Measurements from ENCODE around the gene RTCA. TPM values are rescaled to one million over a fixed set of nuclear protein-coding genes. Genes with fewer than 3 reads are reported as not detected.
A peak's percentile ranks its signal among the peaks of the same experiment; 100 is the strongest.

The RTCA gene
- total RNA-seq, 1 experiment from 2014 or later = 60.4 TPM

DNA sequence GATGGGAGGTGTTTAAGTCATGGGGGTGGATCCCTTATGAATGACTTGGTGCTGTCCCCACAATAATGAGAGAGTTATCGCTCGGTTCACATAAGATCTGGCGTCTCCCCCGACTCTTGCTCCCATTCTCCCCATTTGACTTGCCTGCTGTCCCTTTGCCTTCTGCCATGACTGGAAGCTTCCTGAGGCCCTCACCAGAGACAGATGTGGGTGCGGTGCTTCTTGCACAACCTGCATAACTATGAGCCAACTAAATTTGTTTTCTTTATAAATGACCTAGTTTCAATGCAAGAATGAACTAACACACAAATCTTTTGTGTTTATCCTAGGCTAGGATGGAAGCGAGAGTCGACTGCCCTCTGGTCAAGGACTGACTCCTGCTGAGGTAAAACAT, 55.1 kb downstream of the RTCA start:
- Mint-ChIP-seq H3K4me1 (ENCODE audit: insufficient read depth, unreplicated experiment) (peaks cover 13% of the 10 kb centered on the region), H3K9me3 (ENCODE audit: unreplicated experiment) (peaks cover 21% of the 10 kb centered on the region), H3K27ac (ENCODE audit: low read depth, unreplicated experiment) (no peak overlapping the region), H3K27me3 (ENCODE audit: insufficient read depth, unreplicated experiment) (no peaks in the 10 kb centered on the region), H3K36me3 (ENCODE audit: insufficient read depth, unreplicated experiment) (peaks cover 7% of the 10 kb centered on the region), H3K4me3 (ENCODE audit: unreplicated experiment) (no peak overlapping the region)
- no peak for DNase-seq (ENCODE audit: unreplicated experiment)
- intact Hi-C loops (cut with micrococcal nuclease) = no loop called here
- ChIA-PET CTCF (interaction anchor here (0.6 kb wide), 1 partner anchor 77 kb away, joined by 3 read pairs; no protein-coding TSS in a partner anchor), POLR2A (interaction anchor here (0.6 kb wide), 1 partner anchor 272 kb away, joined by 3 read pairs; no protein-coding TSS in a partner anchor)
- BruUV-seq (replicated peaks) = no TSS peak
- TF ChIP-seq, protein P1, sequence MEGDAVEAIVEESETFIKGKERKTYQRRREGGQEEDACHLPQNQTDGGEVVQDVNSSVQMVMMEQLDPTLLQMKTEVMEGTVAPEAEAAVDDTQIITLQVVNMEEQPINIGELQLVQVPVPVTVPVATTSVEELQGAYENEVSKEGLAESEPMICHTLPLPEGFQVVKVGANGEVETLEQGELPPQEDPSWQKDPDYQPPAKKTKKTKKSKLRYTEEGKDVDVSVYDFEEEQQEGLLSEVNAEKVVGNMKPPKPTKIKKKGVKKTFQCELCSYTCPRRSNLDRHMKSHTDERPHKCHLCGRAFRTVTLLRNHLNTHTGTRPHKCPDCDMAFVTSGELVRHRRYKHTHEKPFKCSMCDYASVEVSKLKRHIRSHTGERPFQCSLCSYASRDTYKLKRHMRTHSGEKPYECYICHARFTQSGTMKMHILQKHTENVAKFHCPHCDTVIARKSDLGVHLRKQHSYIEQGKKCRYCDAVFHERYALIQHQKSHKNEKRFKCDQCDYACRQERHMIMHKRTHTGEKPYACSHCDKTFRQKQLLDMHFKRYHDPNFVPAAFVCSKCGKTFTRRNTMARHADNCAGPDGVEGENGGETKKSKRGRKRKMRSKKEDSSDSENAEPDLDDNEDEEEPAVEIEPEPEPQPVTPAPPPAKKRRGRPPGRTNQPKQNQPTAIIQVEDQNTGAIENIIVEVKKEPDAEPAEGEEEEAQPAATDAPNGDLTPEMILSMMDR (IDR thresholded peaks at IDR 0.05; ENCODE audit: unreplicated experiment) = no peak

DNA sequence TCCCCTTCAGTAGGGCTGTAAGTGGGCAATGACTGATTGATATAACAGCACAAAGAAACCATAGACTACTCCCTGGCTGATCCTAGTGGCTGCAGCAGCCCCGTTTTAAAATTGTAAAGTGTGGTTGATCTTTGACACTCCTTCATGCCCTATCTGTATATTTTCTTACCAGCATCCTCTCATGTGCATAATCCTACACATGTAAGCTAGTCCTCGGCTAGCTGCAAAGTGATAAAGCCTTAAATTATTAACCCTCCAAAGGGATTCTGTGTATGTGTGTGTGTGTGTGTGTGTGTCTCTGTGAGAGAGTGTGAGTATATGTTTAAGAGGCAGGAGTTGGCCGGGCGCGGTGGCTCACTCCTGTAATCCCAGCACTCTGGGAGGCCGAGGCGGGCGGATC, 55.5 kb downstream of the RTCA start:
- no peak for DNase-seq (ENCODE audit: unreplicated experiment)
- no TSS peak for BruUV-seq (replicated peaks)
- H3K4me3 Mint-ChIP-seq (ENCODE audit: unreplicated experiment) = no peak overlapping the region
- peaks cover 21% of the 10 kb centered on the region for H3K9me3 Mint-ChIP-seq (ENCODE audit: unreplicated experiment)
- intact Hi-C loops (cut with micrococcal nuclease) = no loop called here
- TF ChIP-seq, protein P1 (IDR thresholded peaks at IDR 0.05; ENCODE audit: unreplicated experiment) = no peak
- POLR2A ChIA-PET = interaction anchor here (0.6 to 1.5 kb wide), 3 partner anchors 26 to 272 kb away, joined by 3 to 4 read pairs (median 3); partner anchors contain the start of gene RTCA
- no peaks in the 10 kb centered on the region for H3K27me3 Mint-ChIP-seq (ENCODE audit: insufficient read depth, unreplicated experiment)
- peaks cover 7% of the 10 kb centered on the region for H3K36me3 Mint-ChIP-seq (ENCODE audit: insufficient read depth, unreplicated experiment)
- peaks cover 13% of the 10 kb centered on the region for H3K4me1 Mint-ChIP-seq (ENCODE audit: insufficient read depth, unreplicated experiment)
- no peak overlapping the region for H3K27ac Mint-ChIP-seq (ENCODE audit: low read depth, unreplicated experiment)
- CTCF ChIA-PET = interaction anchor here (0.6 to 1.4 kb wide), 2 partner anchors 18 to 77 kb away, joined by 3 read pairs; no protein-coding TSS in a partner anchor

DNA sequence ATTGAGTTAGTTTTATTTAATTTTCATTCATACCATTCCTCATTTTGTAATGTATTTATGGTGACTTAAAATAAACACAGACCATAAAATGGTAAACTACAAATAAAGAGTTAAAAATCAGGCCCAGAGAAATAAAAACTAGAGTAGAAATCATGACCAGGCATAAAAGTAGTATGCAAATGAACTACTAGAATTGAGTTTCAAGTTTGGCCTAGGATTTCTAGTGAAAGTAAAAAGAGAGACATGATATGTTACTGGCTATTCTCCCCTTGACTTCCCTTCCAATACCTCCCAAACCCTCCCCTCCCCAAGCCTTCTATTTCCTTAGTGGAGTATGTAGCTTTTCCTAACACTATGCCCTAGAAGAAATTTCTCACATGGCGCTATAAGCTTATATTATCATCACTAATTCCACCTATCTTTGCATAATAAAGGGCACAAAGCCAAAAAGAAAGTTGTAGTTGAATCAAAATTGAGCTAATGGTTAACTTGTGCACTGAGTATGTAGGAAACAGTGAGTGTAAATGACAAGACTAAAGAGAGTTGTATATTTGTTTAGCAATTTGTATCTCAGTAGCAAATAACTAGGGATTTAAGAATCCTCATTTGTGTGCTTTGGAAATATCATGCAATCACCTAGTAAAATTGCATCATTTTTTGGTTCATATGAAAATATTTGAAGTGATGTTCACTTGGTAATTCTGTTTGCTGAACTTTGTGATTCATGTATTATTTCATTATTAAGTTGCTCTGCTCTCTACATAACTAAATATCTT, 56.6 kb downstream of the RTCA start:
- H3K27ac Mint-ChIP-seq (ENCODE audit: low read depth, unreplicated experiment) = peak overlapping the region; percentile 65
- TF ChIP-seq, protein P1 (IDR thresholded peaks at IDR 0.05; ENCODE audit: unreplicated experiment) = no peak
- H3K27me3 Mint-ChIP-seq (ENCODE audit: insufficient read depth, unreplicated experiment) = no peaks in the 10 kb centered on the region
- peak; percentile 34 for DNase-seq (ENCODE audit: unreplicated experiment)
- H3K9me3 Mint-ChIP-seq (ENCODE audit: unreplicated experiment) = peaks cover 21% of the 10 kb centered on the region
- H3K36me3 Mint-ChIP-seq (ENCODE audit: insufficient read depth, unreplicated experiment) = peaks cover 7% of the 10 kb centered on the region
- H3K4me1 Mint-ChIP-seq (ENCODE audit: insufficient read depth, unreplicated experiment) = peaks cover 13% of the 10 kb centered on the region
- H3K4me3 Mint-ChIP-seq (ENCODE audit: unreplicated experiment) = no peak overlapping the region
- BruUV-seq (replicated peaks) = no TSS peak
- ChIA-PET POLR2A (interaction anchor here (1.0 to 1.5 kb wide), 2 partner anchors 25 to 57 kb away, joined by 3 to 4 read pairs; partner anchors contain the start of gene RTCA), CTCF (interaction anchor here (0.6 to 1.4 kb wide), 5 partner anchors 19 to 513 kb away, joined by 3 read pairs; no protein-coding TSS in a partner anchor)
- intact Hi-C loops (cut with micrococcal nuclease) = loop anchor here (2.0 kb wide), 1 partner anchor 30 kb away; the partner anchor contains the start of gene CDC14A

DNA sequence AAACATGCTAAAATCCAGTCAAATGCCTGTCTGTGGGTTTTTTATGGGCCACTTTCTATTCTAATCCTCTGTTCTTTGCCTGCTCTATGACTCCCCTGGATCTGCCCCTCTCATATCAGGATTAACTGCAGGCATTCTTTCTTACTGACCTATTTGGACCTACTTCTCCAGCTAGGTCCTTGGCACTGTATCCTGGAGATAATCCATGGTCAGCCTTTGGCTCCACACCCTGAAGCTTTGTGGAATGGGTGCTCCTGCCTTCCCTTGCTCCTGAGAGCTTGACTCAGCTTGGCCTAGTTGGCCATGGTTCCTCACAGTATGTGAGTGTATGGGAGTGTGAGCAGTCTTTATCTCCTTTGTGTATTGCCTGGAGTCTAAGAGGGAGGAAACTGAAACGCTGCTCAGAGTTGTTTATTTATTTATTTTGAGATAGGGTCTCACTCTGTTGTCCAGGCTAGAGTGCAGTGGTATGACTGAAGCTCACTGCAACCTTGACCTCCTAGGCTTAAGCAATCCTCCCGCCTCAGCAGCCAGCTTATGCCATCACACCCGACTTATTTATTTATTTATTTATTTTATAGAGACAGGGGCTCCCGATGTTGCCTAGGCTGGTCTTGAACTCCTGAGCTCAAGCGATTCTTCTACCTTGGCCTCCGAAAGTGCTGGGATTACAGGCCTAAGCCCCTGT, 57.5 kb downstream of the RTCA start:
- no peak overlapping the region for H3K4me3 Mint-ChIP-seq (ENCODE audit: unreplicated experiment)
- peak overlapping the region; percentile 65 for H3K27ac Mint-ChIP-seq (ENCODE audit: low read depth, unreplicated experiment)
- intact Hi-C loops (cut with micrococcal nuclease) = loop anchor here (2.0 kb wide), 1 partner anchor 29 kb away; the partner anchor contains the start of gene CDC14A
- H3K36me3 Mint-ChIP-seq (ENCODE audit: insufficient read depth, unreplicated experiment) = peaks cover 7% of the 10 kb centered on the region
- H3K9me3 Mint-ChIP-seq (ENCODE audit: unreplicated experiment) = peaks cover 21% of the 10 kb centered on the region
- BruUV-seq (replicated peaks) = no TSS peak
- TF ChIP-seq, protein P1 (IDR thresholded peaks at IDR 0.05; ENCODE audit: unreplicated experiment) = no peak
- POLR2A ChIA-PET = no interaction called here
- DNase-seq (ENCODE audit: unreplicated experiment) = no peak
- H3K27me3 Mint-ChIP-seq (ENCODE audit: insufficient read depth, unreplicated experiment) = no peaks in the 10 kb centered on the region
- H3K4me1 Mint-ChIP-seq (ENCODE audit: insufficient read depth, unreplicated experiment) = peaks cover 13% of the 10 kb centered on the region
- CTCF ChIA-PET = interaction anchor here (1.7 kb wide), 1 partner anchor 132 kb away, joined by 7 read pairs; no protein-coding TSS in a partner anchor

Measured in MCF 10A (cell line).